Measurements from ENCODE around the gene CAMK2D.

The CAMK2D gene

DNA sequence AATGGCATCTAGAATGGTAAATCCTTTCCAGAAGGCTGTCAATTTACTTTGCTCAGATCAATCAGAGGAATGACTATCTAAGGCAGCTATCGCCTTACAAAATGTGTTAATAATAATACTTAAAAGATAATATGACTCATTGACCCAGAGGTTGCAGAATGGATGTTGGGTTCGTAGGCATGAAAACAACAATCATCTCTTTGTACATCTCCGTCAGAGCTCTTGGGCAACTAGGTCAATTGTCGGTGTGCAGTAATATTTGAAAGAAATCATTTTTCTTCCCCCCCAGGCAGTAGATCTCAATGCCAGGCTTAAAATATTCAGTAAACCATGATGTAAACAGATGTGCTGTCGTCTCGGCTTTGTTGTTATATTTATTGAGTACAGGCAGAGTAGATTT lies 165.1 kb downstream of the CAMK2D start:
- H3K36me3 ChIP-seq (ENCODE audit: control insufficient read depth in 1 of 2, insufficient read depth in 2 of 2, low read length in 2 of 2), result no peaks in the 10 kb centered on the region
- H4K12ac ChIP-seq (ENCODE audit: low read depth, low read length), result no peak overlapping the region
- H3K79me2 ChIP-seq (ENCODE audit: control insufficient read depth, insufficient read depth, low read length, poor library complexity), result no peaks in the 10 kb centered on the region
- H3K4me3 ChIP-seq (ENCODE audit: low read depth, low read length), result no peak overlapping the region
- H3K18ac ChIP-seq (ENCODE audit: low read length), result no peak overlapping the region
- H3K79me1 ChIP-seq (ENCODE audit: low read length), result no peaks in the 10 kb centered on the region
- peak in 1 of 2 donors; percentile 14 for DNase-seq
- no peak overlapping the region for H3K23ac ChIP-seq (ENCODE audit: low read length)
- H3K27ac ChIP-seq (ENCODE audit: low read depth, low read length), result no peak overlapping the region
- no peak overlapping the region for H3K14ac ChIP-seq (ENCODE audit: low read length)
- H2BK12ac ChIP-seq (ENCODE audit: low read length), result no peak overlapping the region
- H3K9me3 ChIP-seq (ENCODE audit: insufficient read depth, low read depth, low read length), result no peaks in the 10 kb centered on the region
- H3K27me3 ChIP-seq (ENCODE audit: insufficient read depth, low read length), result no peaks in the 10 kb centered on the region
- WGBS (ENCODE audit: extremely low coverage, insufficient coverage, insufficient read length), result no CpG with 5 or more reads among the region's 6 CpGs
- no peak overlapping the region for H3K4me2 ChIP-seq (ENCODE audit: low read length)
- H2BK120ac ChIP-seq (ENCODE audit: insufficient read depth, low read length, poor library complexity), result no peak overlapping the region
- no peaks in the 10 kb centered on the region for H3K4me1 ChIP-seq (ENCODE audit: control insufficient read depth in 1 of 2, insufficient read depth in 2 of 2, low read length in 2 of 2)
- no peak overlapping the region for H2AFZ ChIP-seq (ENCODE audit: insufficient read depth, low read length, poor library complexity)
- no peak overlapping the region for H4K8ac ChIP-seq (ENCODE audit: low read depth, low read length)
- H2AK5ac ChIP-seq (ENCODE audit: low read length), result no peak overlapping the region
- no peak overlapping the region for H3K4ac ChIP-seq (ENCODE audit: low read depth, low read length)
- no peak overlapping the region for H3K9ac ChIP-seq (ENCODE audit: low read length)
- no peak overlapping the region for H2BK5ac ChIP-seq (ENCODE audit: low read depth, low read length, poor library complexity)
- no peak overlapping the region for H4K91ac ChIP-seq (ENCODE audit: low read depth, low read length)

DNA sequence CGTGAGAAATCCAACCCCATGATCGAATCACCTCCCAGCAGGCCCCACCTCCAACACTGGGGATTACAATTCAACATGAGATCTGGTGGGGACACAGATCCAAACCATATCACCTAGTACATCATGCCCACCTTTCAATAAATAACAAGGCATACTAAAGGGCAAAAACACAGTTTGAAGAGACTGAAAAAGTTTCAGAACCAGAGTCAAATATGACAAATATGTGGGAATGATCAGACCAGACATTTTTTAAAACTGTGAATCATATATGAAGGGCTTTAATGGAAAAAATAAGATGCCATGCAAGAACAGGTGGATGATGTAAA lies 167.3 kb downstream of the CAMK2D start:
- H4K91ac ChIP-seq (ENCODE audit: low read depth, low read length), result no peak overlapping the region
- no peak for DNase-seq
- H3K18ac ChIP-seq (ENCODE audit: low read length), result no peak overlapping the region
- H3K4me1 ChIP-seq (ENCODE audit: control insufficient read depth in 1 of 2, insufficient read depth in 2 of 2, low read length in 2 of 2), result no peaks in the 10 kb centered on the region
- H2BK5ac ChIP-seq (ENCODE audit: low read depth, low read length, poor library complexity), result no peak overlapping the region
- no peak overlapping the region for H2AFZ ChIP-seq (ENCODE audit: insufficient read depth, low read length, poor library complexity)
- no peak overlapping the region for H2BK12ac ChIP-seq (ENCODE audit: low read length)
- no peak overlapping the region for H3K27ac ChIP-seq (ENCODE audit: low read depth, low read length)
- H3K9me3 ChIP-seq (ENCODE audit: insufficient read depth, low read depth, low read length), result no peaks in the 10 kb centered on the region
- H3K79me1 ChIP-seq (ENCODE audit: low read length), result no peaks in the 10 kb centered on the region
- no peak overlapping the region for H3K4me2 ChIP-seq (ENCODE audit: low read length)
- H3K4ac ChIP-seq (ENCODE audit: low read depth, low read length), result no peak overlapping the region
- no peak overlapping the region for H3K9ac ChIP-seq (ENCODE audit: low read length)
- H3K79me2 ChIP-seq (ENCODE audit: control insufficient read depth, insufficient read depth, low read length, poor library complexity), result no peaks in the 10 kb centered on the region
- H2BK120ac ChIP-seq (ENCODE audit: insufficient read depth, low read length, poor library complexity), result no peak overlapping the region
- no peaks in the 10 kb centered on the region for H3K36me3 ChIP-seq (ENCODE audit: control insufficient read depth in 1 of 2, insufficient read depth in 2 of 2, low read length in 2 of 2)
- no peaks in the 10 kb centered on the region for H3K27me3 ChIP-seq (ENCODE audit: insufficient read depth, low read length)
- H4K12ac ChIP-seq (ENCODE audit: low read depth, low read length), result no peak overlapping the region
- no peak overlapping the region for H3K23ac ChIP-seq (ENCODE audit: low read length)
- H4K8ac ChIP-seq (ENCODE audit: low read depth, low read length), result no peak overlapping the region
- H2AK5ac ChIP-seq (ENCODE audit: low read length), result no peak overlapping the region
- no CpG with 5 or more reads among the region's 2 CpGs for WGBS (ENCODE audit: extremely low coverage, insufficient coverage, insufficient read length)
- H3K4me3 ChIP-seq (ENCODE audit: low read depth, low read length), result no peak overlapping the region
- no peak overlapping the region for H3K14ac ChIP-seq (ENCODE audit: low read length)

DNA sequence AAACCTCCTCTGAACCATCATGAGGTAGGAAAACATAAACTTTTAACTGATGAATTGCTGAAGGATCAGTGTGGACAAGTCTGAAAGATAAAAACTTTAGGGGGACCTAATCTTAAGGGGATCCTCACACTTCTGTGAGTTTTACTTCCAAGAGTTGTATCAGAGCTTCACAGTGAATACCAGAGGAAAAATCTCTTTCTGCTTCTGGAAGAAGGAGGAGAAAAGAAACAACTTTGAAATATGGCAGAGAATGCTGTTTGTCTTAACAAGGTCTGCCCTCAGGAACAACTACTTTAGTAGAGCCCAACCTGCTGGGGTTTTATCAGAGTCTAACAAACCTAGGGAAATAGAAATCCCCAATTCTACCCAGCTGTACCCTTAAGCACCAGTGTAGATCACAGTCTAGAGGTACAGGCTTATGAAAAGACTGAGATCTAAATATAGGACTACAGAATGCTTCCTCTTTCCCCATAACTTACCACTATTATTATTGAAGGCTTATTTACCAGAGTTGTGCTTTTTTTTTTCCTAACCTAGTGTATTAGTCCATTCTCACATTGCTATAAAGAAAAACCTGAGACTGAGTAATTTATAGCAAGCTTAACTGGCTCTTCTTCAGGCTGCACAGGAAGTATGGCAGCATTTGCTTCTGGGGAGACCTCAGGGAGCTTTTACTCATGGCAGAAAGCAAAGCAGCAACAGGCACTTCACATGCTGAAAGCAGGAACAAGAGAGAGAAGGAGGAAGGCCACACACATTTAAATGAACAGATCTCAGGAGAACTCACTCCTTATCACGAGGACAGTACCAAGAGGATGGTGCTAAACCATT lies 167.9 kb downstream of the CAMK2D start:
- no CpG with 5 or more reads among the region's 1 CpG for WGBS (ENCODE audit: extremely low coverage, insufficient coverage, insufficient read length)
- Histone ChIP-seq H2AK5ac (ENCODE audit: low read length) (no peak overlapping the region), H3K4me3 (ENCODE audit: low read depth, low read length) (no peak overlapping the region)

DNA sequence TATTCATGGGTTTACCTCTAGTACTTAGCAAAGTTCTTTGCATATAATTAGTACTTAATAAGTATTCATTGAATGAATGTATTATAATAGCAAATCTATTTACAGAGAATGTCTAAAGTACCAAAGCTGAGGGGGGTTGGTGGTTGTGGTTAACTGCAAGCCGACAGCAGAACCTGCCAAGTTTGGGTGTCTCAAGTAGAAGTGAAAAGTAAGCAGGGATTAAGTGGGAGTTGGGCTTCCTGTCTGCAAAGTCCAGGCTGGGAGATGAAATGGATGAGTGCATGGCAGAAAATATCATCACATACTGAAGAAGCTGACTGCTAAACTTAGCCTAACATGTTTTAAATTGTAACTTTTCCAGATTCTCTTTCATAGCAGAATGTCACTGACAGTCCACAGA lies 169.6 kb downstream of the CAMK2D start:
- Histone ChIP-seq H2BK120ac (ENCODE audit: insufficient read depth, low read length, poor library complexity) (no peak overlapping the region), H4K12ac (ENCODE audit: low read depth, low read length) (no peak overlapping the region), H3K9me3 (ENCODE audit: insufficient read depth, low read depth, low read length) (no peaks in the 10 kb centered on the region), H3K14ac (ENCODE audit: low read length) (no peak overlapping the region), H3K36me3 (ENCODE audit: control insufficient read depth in 1 of 2, insufficient read depth in 2 of 2, low read length in 2 of 2) (no peaks in the 10 kb centered on the region), H3K4me2 (ENCODE audit: low read length) (no peak overlapping the region), H3K4me3 (ENCODE audit: low read depth, low read length) (no peak overlapping the region), H4K8ac (ENCODE audit: low read depth, low read length) (no peak overlapping the region), H3K4me1 (ENCODE audit: control insufficient read depth in 1 of 2, insufficient read depth in 2 of 2, low read length in 2 of 2) (no peaks in the 10 kb centered on the region), H2AFZ (ENCODE audit: insufficient read depth, low read length, poor library complexity) (no peak overlapping the region), H3K27ac (ENCODE audit: low read depth, low read length) (no peak overlapping the region), H4K91ac (ENCODE audit: low read depth, low read length) (no peak overlapping the region), H2AK5ac (ENCODE audit: low read length) (no peak overlapping the region), H2BK12ac (ENCODE audit: low read length) (no peak overlapping the region), H3K9ac (ENCODE audit: low read length) (no peak overlapping the region), H3K79me2 (ENCODE audit: control insufficient read depth, insufficient read depth, low read length, poor library complexity) (no peaks in the 10 kb centered on the region), H3K79me1 (ENCODE audit: low read length) (no peaks in the 10 kb centered on the region), H3K27me3 (ENCODE audit: insufficient read depth, low read length) (no peaks in the 10 kb centered on the region), H2BK5ac (ENCODE audit: low read depth, low read length, poor library complexity) (no peak overlapping the region), H3K18ac (ENCODE audit: low read length) (no peak overlapping the region), H3K23ac (ENCODE audit: low read length) (no peak overlapping the region), H3K4ac (ENCODE audit: low read depth, low read length) (no peak overlapping the region)
- no CpG with 5 or more reads among the region's 1 CpG for WGBS (ENCODE audit: extremely low coverage, insufficient coverage, insufficient read length)
- no peak for DNase-seq

More for the DNA sequence above, 167.9 kb downstream of the CAMK2D start:
- H2AFZ ChIP-seq (ENCODE audit: insufficient read depth, low read length, poor library complexity), result no peak overlapping the region
- no peaks in the 10 kb centered on the region for H3K4me1 ChIP-seq (ENCODE audit: control insufficient read depth in 1 of 2, insufficient read depth in 2 of 2, low read length in 2 of 2)
- no peak overlapping the region for H3K14ac ChIP-seq (ENCODE audit: low read length)
- H3K27ac ChIP-seq (ENCODE audit: low read depth, low read length), result no peak overlapping the region
- H3K36me3 ChIP-seq (ENCODE audit: control insufficient read depth in 1 of 2, insufficient read depth in 2 of 2, low read length in 2 of 2), result no peaks in the 10 kb centered on the region
- H2BK5ac ChIP-seq (ENCODE audit: low read depth, low read length, poor library complexity), result no peak overlapping the region
- H3K79me1 ChIP-seq (ENCODE audit: low read length), result no peaks in the 10 kb centered on the region
- no peak overlapping the region for H3K4ac ChIP-seq (ENCODE audit: low read depth, low read length)
- H3K9ac ChIP-seq (ENCODE audit: low read length), result no peak overlapping the region
- no peak overlapping the region for H3K4me2 ChIP-seq (ENCODE audit: low read length)
- no peak overlapping the region for H4K12ac ChIP-seq (ENCODE audit: low read depth, low read length)
- no peak overlapping the region for H4K91ac ChIP-seq (ENCODE audit: low read depth, low read length)
- H3K27me3 ChIP-seq (ENCODE audit: insufficient read depth, low read length), result no peaks in the 10 kb centered on the region
- H3K9me3 ChIP-seq (ENCODE audit: insufficient read depth, low read depth, low read length), result no peaks in the 10 kb centered on the region
- H3K79me2 ChIP-seq (ENCODE audit: control insufficient read depth, insufficient read depth, low read length, poor library complexity), result no peaks in the 10 kb centered on the region
- no peak overlapping the region for H3K23ac ChIP-seq (ENCODE audit: low read length)
- no peak for DNase-seq
- no peak overlapping the region for H3K18ac ChIP-seq (ENCODE audit: low read length)
- no peak overlapping the region for H4K8ac ChIP-seq (ENCODE audit: low read depth, low read length)
- H2BK120ac ChIP-seq (ENCODE audit: insufficient read depth, low read length, poor library complexity), result no peak overlapping the region
- H2BK12ac ChIP-seq (ENCODE audit: low read length), result no peak overlapping the region

Measured in trophoblast cell (in vitro differentiated cells and primary cell).